Upper lobe of left lung (tissue), 6 donors: Measurements from ENCODE around the gene CCDC3. TPM values are rescaled to one million over a fixed set of nuclear protein-coding genes. Genes with fewer than 3 reads are reported as not detected.
"Not testable (repeated sequence)": the region's sequence is repeated elsewhere in the genome, so short reads cannot be mapped to it uniquely, and the experiment has no call there.

Experiments used
- ATAC-seq, 2 donors: fragments of 200-7000 bp; cut with Tn5 transposase; one replicate each; pipeline ENCODE4 v1.9.1; 2022; ENCODE audit warnings: mild to moderate bottlenecking in 2 of 2, moderate library complexity in 2 of 2; ENCODE audit not compliant: low FRiP score in 2 of 2
- DNase-seq, 2 donors: peaks; one replicate each; pipeline ENCODE4 v3.0.0-alpha.2; 2019 to 2020
- H3K27ac ChIP-seq, 4 donors: fragments of 200-600 bp; sonication (generic); one replicate each; pipeline ENCODE4 v1.5.1; 2016 to 2019
- H3K27me3 ChIP-seq, 4 donors: fragments of 200-600 bp; sonication (generic); one replicate each; pipeline ENCODE4 v1.5.1; 2017 to 2019
- H3K36me3 ChIP-seq, 4 donors: fragments of 200-600 bp; sonication (generic); one replicate each; pipeline ENCODE4 v1.5.1; 2016 to 2019
- H3K4me1 ChIP-seq, 4 donors: fragments of 200-600 bp; sonication (generic); one replicate each; pipeline ENCODE4 v1.5.1; 2018 to 2019
- H3K4me3 ChIP-seq, 4 donors: fragments of 200-600 bp; sonication (generic); one replicate each; pipeline ENCODE4 v1.5.1; 2017 to 2019; ENCODE audit warnings: mild to moderate bottlenecking in 2 of 4, moderate library complexity in 1 of 4
- H3K9me3 ChIP-seq, 4 donors: fragments of 200-600 bp; sonication (generic); one replicate each; pipeline ENCODE4 v1.5.1; 2018 to 2019
- CTCF ChIP-seq, 6 experiments: fragments of 450-650 bp in 4 of 6; fragments of 200-600 bp in 2 of 6; sonication (generic) in 2 of 6; IDR thresholded peaks; one replicate each; pipeline ENCODE4 v1.5.1; 2016 to 2019; ENCODE audit warnings: antibody characterized with exemption in 6 of 6
- EP300 ChIP-seq, 4 donors: sonication (generic); formaldehyde crosslinking; IDR thresholded peaks; one replicate each; pipeline ENCODE4 v1.5.1; 2017; ENCODE audit warnings: antibody characterized with exemption in 4 of 4, control low read depth in 2 of 4
- POLR2A ChIP-seq, 4 donors: fragments of 450-650 bp; IDR thresholded peaks; one replicate each; pipeline ENCODE4 v1.5.1; 2016 to 2017; ENCODE audit warnings: antibody characterized with exemption in 4 of 4, mild to moderate bottlenecking in 2 of 4
- POLR2AphosphoS5 ChIP-seq, 2 donors: sonication (generic); formaldehyde crosslinking; IDR thresholded peaks; one replicate each; pipeline ENCODE4 v1.5.1; 2017; ENCODE audit warnings: antibody characterized with exemption in 2 of 2
- WGBS, 2 donors: methylation state at CpG; one replicate each; pipeline ENCODE4 v1.1.5; 2017 to 2018; 5-methylcytosine and 5-hydroxymethylcytosine counted together
- total RNA-seq, 6 donors: library from RNA; depleted of rRNA in 4 of 6; stranded (reverse); fragments of >200 nt in 4 of 6; gene quantifications; one replicate each; pipeline versions ENCODE4 v1.1.0 to v1.2.1, GENCODE V29; 2016 to 2021
- donor health status: DM: no; HTN: no; CAD: no; lungs with moderate emphysema.
- donor health status: DM: no; HTN: yes; CAD: no; lungs with severe emphysema.

Gene CCDC3
- total RNA-seq, 6 donors from 2014 or later, result 0.98 to 13.1 (median 5.7) TPM

GRCh38 chr10:12868229-12868628, 133.3 kb downstream of the CCDC3 start:
- H3K4me3 ChIP-seq, result no peak overlapping the region
- no peak for DNase-seq
- 57 to 63% methylated on average over 5 of the region's 5 CpGs for WGBS, 2 donors
- no peaks in the 10 kb centered on the region for H3K27me3 ChIP-seq
- no peak for TF ChIP-seq EP300 (IDR thresholded peaks at IDR 0.05)
- TF ChIP-seq CTCF (IDR thresholded peaks at IDR 0.05), result no peak
- TF ChIP-seq POLR2AphosphoS5 (IDR thresholded peaks at IDR 0.05), result no peak
- no peak for TF ChIP-seq POLR2A (IDR thresholded peaks at IDR 0.05)
- H3K9me3 ChIP-seq, result no peaks in the 10 kb centered on the region
- no peaks in the 10 kb centered on the region for H3K36me3 ChIP-seq
- no peak for ATAC-seq
- H3K27ac ChIP-seq, result no peak overlapping the region
- no peaks in the 10 kb centered on the region for H3K4me1 ChIP-seq

GRCh38 chr10:12865515-12865914, 136.0 kb downstream of the CCDC3 start:
- not testable (repeated sequence) for DNase-seq, ATAC-seq, H3K4me1 ChIP-seq, H3K36me3 ChIP-seq, H3K4me3 ChIP-seq, H3K27ac ChIP-seq, H3K27me3 ChIP-seq, H3K9me3 ChIP-seq
- WGBS, 2 donors, result 88 to 94% methylated on average over 6 of the region's 6 CpGs

GRCh38 chr10:12862459-12862858, 139.1 kb downstream of the CCDC3 start:
- Histone ChIP-seq H3K4me3 (no peak overlapping the region), H3K27ac (no peak overlapping the region), H3K27me3 (no peaks in the 10 kb centered on the region), H3K9me3 (no peaks in the 10 kb centered on the region), H3K4me1 (no peaks in the 10 kb centered on the region), H3K36me3 (no peaks in the 10 kb centered on the region)
- TF ChIP-seq CTCF (IDR thresholded peaks at IDR 0.05) (no peak), EP300 (IDR thresholded peaks at IDR 0.05) (no peak), POLR2A (IDR thresholded peaks at IDR 0.05) (no peak)
- WGBS, 2 donors, result 85 to 91% methylated on average over 3 of the region's 3 CpGs
- ATAC-seq (no peak), DNase-seq (no peak)

- H3K36me3 ChIP-seq, result no peaks in the 10 kb centered on the region
These were observed 146.5 kb downstream of the CCDC3 start for GRCh38 chr10:12854988-12855387.

GRCh38 chr10:12852687-12853086, 148.8 kb downstream of the CCDC3 start:
- Histone ChIP-seq H3K9me3 (no peaks in the 10 kb centered on the region), H3K4me1 (no peaks in the 10 kb centered on the region), H3K27me3 (no peaks in the 10 kb centered on the region), H3K27ac (no peak overlapping the region), H3K4me3 (no peak overlapping the region), H3K36me3 (no peaks in the 10 kb centered on the region)
- TF ChIP-seq CTCF (IDR thresholded peaks at IDR 0.05) (no peak), EP300 (IDR thresholded peaks at IDR 0.05) (no peak), POLR2A (IDR thresholded peaks at IDR 0.05) (no peak), POLR2AphosphoS5 (IDR thresholded peaks at IDR 0.05) (no peak)
- DNase-seq, result no peak
- no peak for ATAC-seq
- WGBS, 2 donors, result 82 to 84% methylated on average over 2 of the region's 2 CpGs

More at GRCh38 chr10:12854988-12855387, 146.5 kb downstream of the CCDC3 start:
- Histone ChIP-seq H3K4me3 (no peak overlapping the region), H3K4me1 (no peaks in the 10 kb centered on the region), H3K27me3 (no peaks in the 10 kb centered on the region), H3K9me3 (no peaks in the 10 kb centered on the region), H3K27ac (no peak overlapping the region)
- DNase-seq (no peak), ATAC-seq (no peak)
- no peak for TF ChIP-seq POLR2AphosphoS5 (IDR thresholded peaks at IDR 0.05)
- TF ChIP-seq POLR2A (IDR thresholded peaks at IDR 0.05), result no peak
- 31 to 71% methylated on average over 2 of the region's 2 CpGs for WGBS, 2 donors

GRCh38 chr10:12849319-12850181, 152.0 kb downstream of the CCDC3 start:
- Histone ChIP-seq H3K9me3 (no peaks in the 10 kb centered on the region), H3K4me1 (peaks cover 6 to 8% (median 7%) of the 10 kb centered on the region in 4 donors), H3K36me3 (no peaks in the 10 kb centered on the region), H3K27ac (no peak overlapping the region), H3K4me3 (no peak overlapping the region), H3K27me3 (no peaks in the 10 kb centered on the region)
- TF ChIP-seq CTCF (IDR thresholded peaks at IDR 0.05), result no peak
- WGBS, 2 donors, result 25 to 34% methylated on average over 13 to 20 of the region's 20 CpGs
- ATAC-seq (no peak), DNase-seq (no peak)
